Stimulated activated CD4-positive, alpha-beta T cell treated with anti-CD3 and anti-CD28 coated beads, Interleukin-15, amount 100 ng/mL, for 1 hour (primary cell): ENCODE results near the gene TMEM217.

ENCODE experiments used
- DNase-seq, 2 donors: peaks; one replicate each; pipeline ENCODE4 v3.0.0-alpha.2; 2020; ENCODE audit warnings: low read depth in 1 of 2, low spot score in 1 of 2

Gene TMEM217

GRCh38 chr6:37170273-37171200 lies 87.4 kb downstream of the TMEM217 start:
- DNase-seq = peak in 1 of 2 donors; percentile 20

DNA sequence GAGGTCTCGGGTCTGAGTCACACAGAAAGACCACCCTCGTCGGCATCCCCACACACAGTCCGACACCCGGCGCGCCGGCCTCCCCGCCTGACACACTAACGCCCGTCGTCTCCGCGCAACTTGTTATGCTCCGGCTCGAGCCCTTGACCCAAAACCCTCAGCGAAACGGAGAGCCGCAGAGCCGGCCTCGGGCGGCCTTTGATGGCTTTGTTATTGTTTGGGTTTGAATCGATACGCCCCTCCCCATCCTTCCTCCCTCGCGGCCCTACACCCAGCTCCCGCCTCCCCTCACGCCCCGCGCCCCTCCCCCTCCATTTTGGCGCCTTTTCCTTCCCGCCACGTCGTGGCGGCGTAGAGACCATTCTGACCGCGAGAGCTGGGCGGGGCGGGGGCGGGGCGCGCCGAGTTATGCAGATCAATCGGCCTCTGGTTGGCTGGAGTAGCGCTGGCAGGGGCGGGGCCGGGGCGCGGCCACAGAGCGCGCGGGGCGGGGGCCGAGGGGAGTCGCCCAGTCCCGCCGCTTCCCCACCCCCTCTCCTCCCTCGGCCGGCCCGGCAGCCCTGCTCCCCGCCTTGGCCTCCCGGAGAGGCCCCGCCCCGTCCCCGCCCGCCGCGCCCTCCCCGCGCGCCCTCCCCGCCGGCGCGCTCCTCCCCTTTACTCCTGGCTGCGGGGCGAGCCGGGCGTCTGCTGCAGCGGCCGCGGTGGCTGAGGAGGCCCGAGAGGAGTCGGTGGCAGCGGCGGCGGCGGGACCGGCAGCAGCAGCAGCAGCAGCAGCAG lies 88.3 kb downstream of the TMEM217 start, which contains the start of gene PIM1:
Gene PIM1, plus strand, starts transcription at position 657 of the 777 bp plus-strand sequence. CDS start 424 bp downstream, outside the sequence.
- DNase-seq = peak; percentile 99 to 100

- DNase-seq = no peak
These were observed 89.0 kb downstream of the TMEM217 start for GRCh38 chr6:37168811-37169495.

GRCh38 chr6:37168163-37168758 lies 89.7 kb downstream of the TMEM217 start:
- DNase-seq = no peak

DNA sequence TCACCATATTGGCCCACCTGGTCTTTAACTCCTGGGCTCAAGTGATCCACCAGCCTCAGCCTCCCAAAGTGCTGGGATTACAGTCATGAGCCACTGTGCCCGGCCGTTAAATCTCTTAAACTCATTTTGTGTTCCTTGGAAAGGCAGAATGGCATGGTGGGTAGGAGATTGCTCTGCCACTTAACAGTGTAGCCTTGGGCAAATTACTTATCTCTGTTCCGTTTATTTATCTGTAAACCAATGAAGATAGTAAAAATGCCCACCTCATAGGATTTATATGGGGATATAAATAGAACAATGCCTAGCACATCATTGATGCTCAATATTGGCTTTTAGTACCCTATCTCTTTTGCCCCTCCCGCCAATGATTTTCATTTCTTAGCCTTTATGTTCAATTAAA lies 95.2 kb downstream of the TMEM217 start:
- no peak for DNase-seq
